GM18511 (cell line): ENCODE data around the gene SRSF1.
A peak's percentile ranks its signal among the peaks of the same experiment; 100 is the strongest.

Source experiments
- ATAC-seq: cut with Tn5 transposase; IDR thresholded peaks from one replicate; pipeline ENCODE4 v1.9.1; 2021; ENCODE audit warnings: mild to moderate bottlenecking, moderate library complexity; ENCODE audit not compliant: unreplicated experiment

Gene SRSF1

DNA sequence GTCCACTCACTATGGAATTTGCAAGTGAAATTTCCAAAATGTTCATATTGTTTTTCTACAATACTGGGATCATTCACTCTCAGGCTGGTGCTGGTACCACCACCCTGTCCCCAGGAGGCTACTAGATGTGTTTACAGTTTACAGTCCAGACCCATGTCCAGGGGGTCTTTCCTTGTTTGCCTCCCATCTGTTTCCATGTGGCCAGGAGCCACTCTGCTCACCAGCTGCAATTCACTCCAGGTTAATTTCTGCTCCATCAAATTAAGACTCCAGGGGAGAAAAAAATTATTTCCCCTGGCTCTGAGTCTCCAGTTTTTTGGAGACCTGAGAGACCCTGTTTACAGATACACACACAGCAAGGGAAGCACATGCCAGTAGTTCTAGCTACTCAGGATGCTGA is 12.5 kb upstream of the SRSF1 start:
- no peak for ATAC-seq

DNA sequence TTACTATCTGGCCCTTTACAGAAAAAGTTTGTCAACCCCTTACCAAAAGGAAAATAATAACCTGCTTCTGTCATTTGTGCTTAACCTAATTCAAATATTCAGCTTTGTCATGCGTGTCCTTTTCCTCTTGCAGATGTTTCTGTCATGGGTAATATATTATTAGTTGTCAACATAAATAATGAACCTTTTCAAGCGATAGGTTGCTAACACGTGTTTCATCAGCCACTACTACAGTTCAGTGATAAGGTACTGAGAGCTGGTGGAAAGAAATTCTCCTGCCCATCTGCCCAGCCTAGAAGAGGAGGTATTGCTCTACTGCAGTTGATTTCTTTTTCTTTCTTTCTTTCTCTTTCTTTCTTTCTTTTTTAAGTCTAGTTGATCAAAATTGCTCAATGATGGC is 12.0 kb upstream of the SRSF1 start:
- ATAC-seq = no peak

DNA sequence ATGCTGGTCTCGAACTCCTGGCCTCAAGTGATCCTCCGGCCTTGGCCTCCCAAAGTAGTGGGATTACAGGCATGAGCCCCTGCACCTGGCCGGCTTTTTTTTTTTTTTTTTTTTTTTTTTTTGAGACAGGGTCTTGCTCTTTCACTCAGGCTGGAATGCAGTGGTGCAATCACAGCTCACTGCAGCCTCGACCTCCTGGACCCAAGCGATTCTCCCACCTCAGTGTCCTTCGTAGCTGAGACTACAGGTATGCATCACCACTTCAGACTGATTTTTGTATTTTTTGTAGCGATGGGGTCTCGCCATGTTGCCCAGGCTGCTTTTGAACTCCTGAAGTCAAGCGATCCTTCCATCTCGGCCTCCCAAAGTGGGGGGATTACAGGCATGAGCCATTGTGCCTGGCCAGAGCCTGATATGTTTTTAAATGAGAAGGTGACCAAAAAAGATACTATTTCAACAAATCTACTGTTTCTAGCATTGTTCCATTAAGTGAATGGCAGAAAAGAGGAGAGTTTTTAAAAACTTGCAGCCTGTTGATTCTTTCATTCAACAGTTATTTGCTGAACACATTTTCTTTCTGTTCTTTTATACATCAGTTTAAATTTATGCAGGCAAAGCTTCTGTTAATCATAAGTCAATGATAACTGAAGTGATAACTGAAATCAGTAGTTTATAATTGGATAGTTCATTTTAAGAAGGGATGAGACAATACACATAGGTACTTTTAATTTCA is 3.2 kb upstream of the SRSF1 start:
- ATAC-seq = no peak

DNA sequence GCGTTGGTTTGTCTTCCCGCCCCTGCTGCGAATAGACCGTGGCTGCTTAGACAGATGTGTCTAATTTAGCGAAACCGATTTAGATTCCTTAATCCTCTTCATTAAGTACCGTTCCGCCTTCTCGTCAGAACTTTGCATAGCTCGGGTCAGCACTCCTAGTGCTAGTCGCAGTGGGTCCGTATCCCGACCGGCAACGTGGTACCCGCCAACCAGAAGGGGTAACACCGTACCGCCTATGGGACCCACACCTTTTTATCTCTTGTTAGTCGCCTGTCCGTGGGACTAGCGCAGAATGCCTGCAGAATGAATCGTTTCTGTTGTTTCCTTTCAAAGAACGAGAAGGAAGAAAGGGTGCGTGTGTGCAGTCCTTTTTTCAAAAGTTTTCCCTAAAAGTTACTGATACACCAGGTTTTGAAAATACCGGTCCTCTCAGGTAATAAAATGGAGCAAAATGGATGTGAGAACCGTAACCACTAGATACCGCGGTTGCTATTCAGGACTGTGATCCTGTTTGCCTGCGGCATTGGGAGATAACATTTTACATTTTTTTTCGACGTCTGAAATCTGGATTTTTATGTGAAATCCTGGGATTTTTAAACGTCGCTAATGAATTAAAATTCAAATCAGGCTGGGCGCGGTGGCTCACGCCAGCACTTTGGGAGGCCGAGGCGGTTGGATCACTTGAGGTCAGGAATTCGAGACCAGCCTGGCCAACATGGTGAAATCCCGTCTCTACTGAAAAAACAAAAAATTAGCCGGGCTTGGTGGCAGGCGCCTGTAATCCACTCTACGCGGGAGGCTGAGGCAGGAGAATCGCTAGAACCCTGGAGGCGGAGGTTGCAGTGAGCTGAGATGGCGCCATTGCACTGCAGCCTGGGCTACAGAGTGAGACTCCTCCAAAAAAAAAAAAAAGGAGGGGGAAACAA is 998 bp upstream of the SRSF1 start:
- ATAC-seq = peak; percentile 39

DNA sequence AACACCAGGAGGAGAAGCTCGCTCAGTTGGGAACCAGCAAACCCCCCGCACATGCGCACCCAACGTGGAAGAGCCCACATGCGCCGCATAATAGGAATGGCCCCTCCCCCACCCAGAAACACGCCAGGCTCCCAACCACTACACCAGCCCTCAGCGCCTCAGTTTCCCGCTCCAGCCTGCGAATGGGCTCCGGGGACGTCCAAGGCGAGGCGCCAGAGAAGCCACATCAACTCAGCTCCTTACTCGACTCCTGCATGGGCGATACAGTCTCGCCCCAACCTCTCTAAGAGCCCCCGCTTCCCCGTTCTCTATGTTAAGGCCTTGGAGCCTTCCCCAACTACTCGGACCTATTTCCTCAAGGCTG is 504 bp downstream of the SRSF1 start:
- no peak for ATAC-seq

DNA sequence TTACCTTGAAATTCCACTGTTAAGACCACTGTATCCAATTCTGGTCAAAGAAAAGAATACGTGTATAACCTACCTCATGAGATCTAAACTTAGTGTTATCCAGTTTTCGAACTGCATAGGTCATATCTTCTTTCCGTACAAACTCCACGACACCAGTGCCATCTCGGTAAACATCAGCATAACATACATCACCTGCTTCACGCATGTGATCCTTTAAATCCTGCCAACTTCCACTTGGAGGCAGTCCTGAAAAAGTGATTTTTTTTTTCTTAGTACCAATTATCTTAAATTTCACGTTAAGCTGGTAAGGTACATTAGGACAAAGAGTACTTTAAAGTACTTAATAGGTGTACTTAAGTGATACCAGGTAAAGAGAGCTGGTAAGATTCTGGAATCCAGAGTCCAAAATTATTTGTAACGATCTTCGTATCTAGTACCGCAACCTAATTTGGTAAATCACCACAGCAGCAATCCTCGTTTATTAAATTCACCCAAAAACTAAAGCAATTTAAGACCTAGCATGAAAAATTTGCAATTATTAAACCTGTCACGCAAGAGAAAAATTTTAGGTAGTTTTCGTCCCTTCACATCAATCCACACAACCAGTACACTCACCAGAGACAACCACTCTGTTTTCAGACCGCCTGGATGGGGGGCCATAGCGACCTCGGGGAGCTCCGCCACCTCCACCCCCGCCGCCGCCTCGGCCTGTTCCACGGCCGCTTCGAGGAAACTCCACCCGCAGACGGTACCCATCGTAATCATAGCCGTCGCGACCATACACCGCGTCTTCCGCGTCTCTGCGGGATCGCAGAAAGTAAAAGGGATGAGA is 1.1 kb downstream of the SRSF1 start:
- ATAC-seq = no peak

- no peak for ATAC-seq
These were observed 1.9 kb downstream of the SRSF1 start for GRCh38 chr17:58005031-58005727.

- no peak for ATAC-seq
These were observed 3.0 kb downstream of the SRSF1 start for GRCh38 chr17:58004060-58004459.

- no peak for ATAC-seq
These were observed 4.1 kb downstream of the SRSF1 start for GRCh38 chr17:58002973-58003372.

DNA sequence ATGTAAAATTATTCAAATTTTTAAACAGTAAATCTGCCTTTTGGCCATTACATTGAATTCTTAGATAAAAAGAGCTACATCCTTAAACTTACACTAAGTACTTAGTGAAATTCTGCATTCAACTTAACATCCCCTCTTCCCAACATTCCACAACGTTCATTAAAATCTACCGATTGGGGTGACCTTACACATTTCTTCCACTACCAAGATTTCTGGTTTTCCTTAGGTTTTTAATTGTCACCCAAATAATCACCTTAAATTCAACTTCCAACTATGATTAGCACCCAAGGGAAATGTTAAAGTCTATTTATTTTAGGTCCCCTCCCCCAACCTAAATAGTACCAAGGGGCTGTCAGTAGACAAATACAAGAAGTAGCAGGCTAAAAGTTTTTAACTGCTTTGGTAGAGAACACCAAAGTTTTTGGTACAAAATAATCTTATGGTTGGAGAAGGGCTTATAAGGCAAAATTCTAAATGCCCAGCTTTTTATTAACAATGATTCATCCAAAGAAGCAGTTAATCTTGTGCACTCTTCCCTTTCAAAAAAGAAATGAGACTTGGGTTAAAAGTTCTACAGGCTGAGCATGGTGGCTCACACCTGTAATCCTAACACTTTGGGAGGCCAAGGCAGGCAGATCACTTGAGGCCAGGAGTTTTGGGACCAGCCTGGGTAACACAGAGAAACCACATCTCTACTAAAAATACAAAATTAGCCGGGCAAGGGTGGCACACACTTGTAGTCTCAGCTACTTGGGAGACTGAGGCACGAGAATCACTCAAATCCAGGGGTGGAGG is 4.7 kb downstream of the SRSF1 start:
- no peak for ATAC-seq

GRCh38 chr17:58001461-58002124 is 5.5 kb downstream of the SRSF1 start:
- no peak for ATAC-seq

GRCh38 chr17:57999496-58000017 is 7.5 kb downstream of the SRSF1 start:
- ATAC-seq = no peak

GRCh38 chr17:57999010-57999495 is 8.0 kb downstream of the SRSF1 start:
- no peak for ATAC-seq

- no peak for ATAC-seq
These were observed 9.8 kb downstream of the SRSF1 start for GRCh38 chr17:57997085-57997809.

GRCh38 chr17:57995076-57995956 is 11.7 kb downstream of the SRSF1 start:
- peak; percentile 69 for ATAC-seq

- ATAC-seq = no peak
These were observed 12.6 kb downstream of the SRSF1 start for GRCh38 chr17:57994436-57994835.
